GM10266 (cell line): ENCODE data around the gene GDNF.

Experiments
- DNase-seq: peaks from one replicate; pipeline ENCODE4 v3.0.0; 2012; ENCODE audit errors: extremely low spot score
- CTCF ChIP-seq: IDR thresholded peaks from 2 replicates; pipeline ENCODE4 v1.5.1; 2012; ENCODE audit warnings: mild to moderate bottlenecking, low read depth; ENCODE audit not compliant: control insufficient read depth, insufficient read depth; ENCODE audit errors: missing control alignments

The GDNF gene

GRCh38 chr5:37839407-37840052 is at the start of gene GDNF:
TSS of gene GDNF (minus strand) at chr5:37840041. CDS start at chr5:37834796, 5,245 bp downstream.
- TF ChIP-seq CTCF = no peak
- peak; percentile 62 for DNase-seq

- no peak for DNase-seq
- no peak for TF ChIP-seq CTCF
Measured at GRCh38 chr5:37888476-37888875, 48.6 kb upstream of the GDNF start.

GRCh38 chr5:37886242-37886905 is 46.5 kb upstream of the GDNF start:
- DNase-seq = no peak
- TF ChIP-seq CTCF = no peak

GRCh38 chr5:37882636-37883035 is 42.8 kb upstream of the GDNF start:
- DNase-seq = no peak
- no peak for TF ChIP-seq CTCF

- DNase-seq = no peak
- TF ChIP-seq CTCF = no peak
Measured at GRCh38 chr5:37881359-37881758, 41.5 kb upstream of the GDNF start.

- no peak for DNase-seq
- TF ChIP-seq CTCF = no peak
Measured at GRCh38 chr5:37876943-37877342, 37.1 kb upstream of the GDNF start.

- TF ChIP-seq CTCF = no peak
- no peak for DNase-seq
Measured at GRCh38 chr5:37876245-37876644, 36.4 kb upstream of the GDNF start.
